Astrocyte (in vitro differentiated cells and primary cell): Measurements from ENCODE around the gene PLCB4. TPM values are rescaled to one million over a fixed set of nuclear protein-coding genes. Genes with fewer than 3 reads are reported as not detected.
A peak's percentile ranks its signal among the peaks of the same experiment; 100 is the strongest.

Experiments
- DNase-seq: peaks from one replicate; pipeline ENCODE4 v3.0.0-alpha.2; 2010; ENCODE audit warnings: low read depth
- FAIRE-seq: peaks from 2 replicates; lab custom pipeline; 2011; peaks lifted over from hg19 to GRCh38; lab: Jason Lieb, UNC
- H2AFZ ChIP-seq: 2 replicates; pipeline ENCODE4 v1.6.0; 2012; ENCODE audit warnings: low read depth, low read length, inconsistent platforms
- H3K27ac ChIP-seq: 2 replicates; pipeline ENCODE4 v1.5.1; 2011; ENCODE audit warnings: low read depth, low read length, inconsistent platforms
- H3K27me3 ChIP-seq: 2 replicates; pipeline ENCODE4 v1.6.0; 2011; ENCODE audit warnings: low read length, inconsistent platforms; ENCODE audit not compliant: insufficient read depth
- H3K36me3 ChIP-seq: 2 replicates; pipeline ENCODE4 v1.5.1; 2011; ENCODE audit warnings: low read length, inconsistent platforms; ENCODE audit not compliant: insufficient read depth
- H3K4me1 ChIP-seq: 2 replicates; pipeline ENCODE4 v1.5.1; 2011; ENCODE audit warnings: low read length, inconsistent platforms; ENCODE audit not compliant: insufficient read depth
- H3K4me2 ChIP-seq: 2 replicates; pipeline ENCODE4 v1.6.0; 2012; ENCODE audit warnings: low read length, inconsistent platforms
- H3K4me3 ChIP-seq: 2 replicates; pipeline ENCODE4 v1.5.1; 2011; ENCODE audit warnings: low read depth, mild to moderate bottlenecking, low read length, inconsistent platforms; ENCODE audit not compliant: insufficient read depth
- H3K79me2 ChIP-seq: 2 replicates; pipeline ENCODE4 v1.6.0; 2012; ENCODE audit warnings: mild to moderate bottlenecking, low read length, inconsistent platforms; ENCODE audit not compliant: insufficient read depth
- H3K9ac ChIP-seq: 2 replicates; pipeline ENCODE4 v1.6.0; 2012; ENCODE audit warnings: mild to moderate bottlenecking, low read length, inconsistent platforms
- H3K9me3 ChIP-seq: 2 replicates; pipeline ENCODE4 v1.5.1; 2012; ENCODE audit warnings: low read depth, mild to moderate bottlenecking, low read length, inconsistent platforms; ENCODE audit not compliant: insufficient read depth
- H4K20me1 ChIP-seq: 2 replicates; pipeline ENCODE4 v1.6.0; 2012; ENCODE audit warnings: low read length, inconsistent platforms; ENCODE audit not compliant: insufficient read depth
- H3K27ac Mint-ChIP-seq: one replicate; pipeline ENCODE4 v1.8.0; 2021; ENCODE audit warnings: mild to moderate bottlenecking, mixed read lengths; ENCODE audit not compliant: unreplicated experiment
- H3K27me3 Mint-ChIP-seq: one replicate; pipeline ENCODE4 v1.8.0; 2021; ENCODE audit warnings: low read depth, mixed read lengths; ENCODE audit not compliant: unreplicated experiment
- H3K36me3 Mint-ChIP-seq: one replicate; pipeline ENCODE4 v1.8.0; 2021; ENCODE audit warnings: low read depth, mixed read lengths; ENCODE audit not compliant: unreplicated experiment
- H3K4me1 Mint-ChIP-seq: one replicate; pipeline ENCODE4 v1.8.0; 2021; ENCODE audit warnings: low read depth, mixed read lengths; ENCODE audit not compliant: unreplicated experiment
- H3K4me3 Mint-ChIP-seq: one replicate; pipeline ENCODE4 v1.8.0; 2021; ENCODE audit warnings: mild to moderate bottlenecking, moderate library complexity, mixed read lengths; ENCODE audit not compliant: unreplicated experiment
- H3K9me3 Mint-ChIP-seq: one replicate; pipeline ENCODE4 v1.8.0; 2021; ENCODE audit warnings: mild to moderate bottlenecking, mixed read lengths; ENCODE audit not compliant: unreplicated experiment
- EZH2 ChIP-seq: IDR thresholded peaks from 2 replicates; pipeline ENCODE4 v1.6.1; 2012; ENCODE audit warnings: mild to moderate bottlenecking, low read length, inconsistent platforms; ENCODE audit not compliant: insufficient read depth
- total RNA-seq: library from RNA; stranded (reverse); gene quantifications from 2 replicates; pipeline ENCODE4 v1.2.1, GENCODE V29; 2021
- TF ChIP-seq, protein P1 (sequence below): IDR thresholded peaks from 2 replicates; pipeline ENCODE4 v1.5.1; 2011; ENCODE audit warnings: low read depth, mild to moderate bottlenecking, inconsistent platforms, low read length, moderate library complexity; ENCODE audit not compliant: insufficient read depth

Gene PLCB4
- total RNA-seq, 1 donor from 2014 or later: 58.2 TPM

- FAIRE-seq: no peak
Observed at GRCh38 chr20:9028419-9028818, 40.5 kb upstream of the PLCB4 start.

GRCh38 chr20:9031991-9032390 is 36.9 kb upstream of the PLCB4 start:
- no peak overlapping the region for H3K4me3 Mint-ChIP-seq
- no peaks in the 10 kb centered on the region for H3K27me3 ChIP-seq
- no peak overlapping the region for H3K9ac ChIP-seq
- H2AFZ ChIP-seq: no peak overlapping the region
- no peaks in the 10 kb centered on the region for H3K36me3 ChIP-seq
- TF ChIP-seq EZH2: no peak
- TF ChIP-seq, protein P1, sequence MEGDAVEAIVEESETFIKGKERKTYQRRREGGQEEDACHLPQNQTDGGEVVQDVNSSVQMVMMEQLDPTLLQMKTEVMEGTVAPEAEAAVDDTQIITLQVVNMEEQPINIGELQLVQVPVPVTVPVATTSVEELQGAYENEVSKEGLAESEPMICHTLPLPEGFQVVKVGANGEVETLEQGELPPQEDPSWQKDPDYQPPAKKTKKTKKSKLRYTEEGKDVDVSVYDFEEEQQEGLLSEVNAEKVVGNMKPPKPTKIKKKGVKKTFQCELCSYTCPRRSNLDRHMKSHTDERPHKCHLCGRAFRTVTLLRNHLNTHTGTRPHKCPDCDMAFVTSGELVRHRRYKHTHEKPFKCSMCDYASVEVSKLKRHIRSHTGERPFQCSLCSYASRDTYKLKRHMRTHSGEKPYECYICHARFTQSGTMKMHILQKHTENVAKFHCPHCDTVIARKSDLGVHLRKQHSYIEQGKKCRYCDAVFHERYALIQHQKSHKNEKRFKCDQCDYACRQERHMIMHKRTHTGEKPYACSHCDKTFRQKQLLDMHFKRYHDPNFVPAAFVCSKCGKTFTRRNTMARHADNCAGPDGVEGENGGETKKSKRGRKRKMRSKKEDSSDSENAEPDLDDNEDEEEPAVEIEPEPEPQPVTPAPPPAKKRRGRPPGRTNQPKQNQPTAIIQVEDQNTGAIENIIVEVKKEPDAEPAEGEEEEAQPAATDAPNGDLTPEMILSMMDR: no peak
- H3K27ac ChIP-seq: no peak overlapping the region
- no peak overlapping the region for H3K27ac Mint-ChIP-seq
- peak; percentile 17 for FAIRE-seq
- peaks cover 1% of the 10 kb centered on the region for H3K9me3 Mint-ChIP-seq
- DNase-seq: no peak
- H3K4me3 ChIP-seq: no peak overlapping the region
- no peaks in the 10 kb centered on the region for H3K79me2 ChIP-seq
- no peaks in the 10 kb centered on the region for H3K27me3 Mint-ChIP-seq
- H3K36me3 Mint-ChIP-seq: no peaks in the 10 kb centered on the region
- H3K4me2 ChIP-seq: no peak overlapping the region
- peaks cover 16% of the 10 kb centered on the region for H3K4me1 Mint-ChIP-seq
- no peaks in the 10 kb centered on the region for H3K9me3 ChIP-seq
- H4K20me1 ChIP-seq: no peaks in the 10 kb centered on the region
- peaks cover 3% of the 10 kb centered on the region for H3K4me1 ChIP-seq

More at GRCh38 chr20:9028419-9028818, 40.5 kb upstream of the PLCB4 start:
- Histone ChIP-seq H3K36me3 (no peaks in the 10 kb centered on the region), H2AFZ (peak overlapping the region; percentile 3), H3K9me3 (no peaks in the 10 kb centered on the region), H3K9ac (no peak overlapping the region), H3K27me3 (no peaks in the 10 kb centered on the region), H3K27ac (no peak overlapping the region), H3K4me3 (no peak overlapping the region), H3K4me2 (no peak overlapping the region), H3K4me1 (peaks cover 7% of the 10 kb centered on the region), H4K20me1 (no peaks in the 10 kb centered on the region), H3K79me2 (no peaks in the 10 kb centered on the region)
- TF ChIP-seq, protein P1: no peak
- TF ChIP-seq EZH2: no peak
- Mint-ChIP-seq H3K4me1 (peaks cover 14% of the 10 kb centered on the region), H3K27ac (no peak overlapping the region), H3K27me3 (no peaks in the 10 kb centered on the region), H3K9me3 (peaks cover 1% of the 10 kb centered on the region), H3K4me3 (no peak overlapping the region), H3K36me3 (no peaks in the 10 kb centered on the region)
- DNase-seq: peak; percentile 3

DNA sequence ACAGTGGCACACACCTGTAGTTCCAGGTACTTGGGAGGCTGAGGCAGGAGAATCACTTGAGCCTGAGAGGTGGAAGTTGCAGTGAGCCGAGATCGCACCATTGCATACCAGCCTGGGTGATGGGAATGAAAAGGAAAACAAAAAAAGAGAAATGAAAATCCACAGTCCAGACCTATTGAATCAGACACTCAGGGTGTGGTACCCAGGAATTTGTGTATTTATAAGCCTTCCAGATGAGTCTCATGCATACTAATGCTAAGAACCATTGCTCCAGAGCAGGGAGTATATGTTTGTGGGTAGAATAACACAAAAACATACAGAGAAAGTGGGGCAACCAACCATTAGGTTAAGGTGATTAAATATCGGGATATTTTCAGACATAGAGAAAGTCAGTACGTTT is 36.1 kb upstream of the PLCB4 start:
- H3K4me1 Mint-ChIP-seq: peaks cover 16% of the 10 kb centered on the region
- Histone ChIP-seq H3K9me3 (no peaks in the 10 kb centered on the region), H3K27me3 (no peaks in the 10 kb centered on the region), H3K27ac (no peak overlapping the region), H3K9ac (no peak overlapping the region), H2AFZ (no peak overlapping the region), H3K4me2 (no peak overlapping the region), H3K36me3 (no peaks in the 10 kb centered on the region), H3K79me2 (no peaks in the 10 kb centered on the region), H3K4me3 (no peak overlapping the region), H4K20me1 (no peaks in the 10 kb centered on the region), H3K4me1 (peaks cover 3% of the 10 kb centered on the region)
- peak overlapping the region; percentile 8 for H3K27ac Mint-ChIP-seq
- peaks cover 3% of the 10 kb centered on the region for H3K9me3 Mint-ChIP-seq
- FAIRE-seq (no peak), DNase-seq (peak; percentile 32)
- H3K4me3 Mint-ChIP-seq: no peak overlapping the region
- TF ChIP-seq, protein P1: no peak
- no peak for TF ChIP-seq EZH2
- H3K27me3 Mint-ChIP-seq: no peaks in the 10 kb centered on the region
- no peaks in the 10 kb centered on the region for H3K36me3 Mint-ChIP-seq
